Prostate gland (tissue), 2 donors: ENCODE data around the gene PTRH2.

Experiments used
- POLR2A ChIP-seq: fragments of 450-650 bp; IDR thresholded peaks from one replicate; pipeline ENCODE4 v1.6.1; 2016; ENCODE audit warnings: antibody characterized with exemption, mild to moderate bottlenecking
- POLR2AphosphoS5 ChIP-seq: sonication (generic); formaldehyde crosslinking; IDR thresholded peaks from one replicate; pipeline ENCODE4 v1.6.1; 2017; ENCODE audit warnings: antibody characterized with exemption
- TF ChIP-seq, protein P1 (sequence below), 4 experiments: fragments of 200-600 bp in 2 of 4; fragments of 450-650 bp in 2 of 4; sonication (generic) in 2 of 4; IDR thresholded peaks; 1 replicate in 3 of 4; 2 replicates in 1 of 4; pipeline ENCODE4 v1.5.1; 2016 to 2019; ENCODE audit warnings: antibody characterized with exemption in 4 of 4, mild to moderate bottlenecking in 2 of 4, moderate library complexity in 2 of 4

DNA sequence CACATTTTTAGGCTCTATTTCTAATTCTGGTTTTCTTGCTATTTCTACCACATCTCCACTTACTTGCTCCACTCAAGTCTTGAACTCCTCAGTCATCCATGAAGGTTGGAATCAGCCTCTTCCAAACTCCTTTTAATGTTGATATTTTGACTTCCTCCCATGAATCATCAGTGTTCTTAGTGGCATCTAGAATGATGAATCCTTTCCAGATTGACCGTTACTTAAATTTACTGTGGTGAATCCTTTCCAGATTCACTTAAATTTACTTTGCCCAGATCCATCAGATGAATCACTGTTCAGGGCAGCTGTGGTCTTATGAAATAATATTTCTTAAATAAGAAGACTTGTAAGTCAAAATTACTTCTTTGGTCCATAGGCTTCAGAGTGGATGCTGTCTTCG, 55.1 kb downstream of the PTRH2 start:
- TF ChIP-seq, protein P1, sequence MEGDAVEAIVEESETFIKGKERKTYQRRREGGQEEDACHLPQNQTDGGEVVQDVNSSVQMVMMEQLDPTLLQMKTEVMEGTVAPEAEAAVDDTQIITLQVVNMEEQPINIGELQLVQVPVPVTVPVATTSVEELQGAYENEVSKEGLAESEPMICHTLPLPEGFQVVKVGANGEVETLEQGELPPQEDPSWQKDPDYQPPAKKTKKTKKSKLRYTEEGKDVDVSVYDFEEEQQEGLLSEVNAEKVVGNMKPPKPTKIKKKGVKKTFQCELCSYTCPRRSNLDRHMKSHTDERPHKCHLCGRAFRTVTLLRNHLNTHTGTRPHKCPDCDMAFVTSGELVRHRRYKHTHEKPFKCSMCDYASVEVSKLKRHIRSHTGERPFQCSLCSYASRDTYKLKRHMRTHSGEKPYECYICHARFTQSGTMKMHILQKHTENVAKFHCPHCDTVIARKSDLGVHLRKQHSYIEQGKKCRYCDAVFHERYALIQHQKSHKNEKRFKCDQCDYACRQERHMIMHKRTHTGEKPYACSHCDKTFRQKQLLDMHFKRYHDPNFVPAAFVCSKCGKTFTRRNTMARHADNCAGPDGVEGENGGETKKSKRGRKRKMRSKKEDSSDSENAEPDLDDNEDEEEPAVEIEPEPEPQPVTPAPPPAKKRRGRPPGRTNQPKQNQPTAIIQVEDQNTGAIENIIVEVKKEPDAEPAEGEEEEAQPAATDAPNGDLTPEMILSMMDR (IDR thresholded peaks at IDR 0.05): no peak
- no peak for TF ChIP-seq POLR2A
- no peak for TF ChIP-seq POLR2AphosphoS5
